ENCODE results near the gene CRYZ.

DNA sequence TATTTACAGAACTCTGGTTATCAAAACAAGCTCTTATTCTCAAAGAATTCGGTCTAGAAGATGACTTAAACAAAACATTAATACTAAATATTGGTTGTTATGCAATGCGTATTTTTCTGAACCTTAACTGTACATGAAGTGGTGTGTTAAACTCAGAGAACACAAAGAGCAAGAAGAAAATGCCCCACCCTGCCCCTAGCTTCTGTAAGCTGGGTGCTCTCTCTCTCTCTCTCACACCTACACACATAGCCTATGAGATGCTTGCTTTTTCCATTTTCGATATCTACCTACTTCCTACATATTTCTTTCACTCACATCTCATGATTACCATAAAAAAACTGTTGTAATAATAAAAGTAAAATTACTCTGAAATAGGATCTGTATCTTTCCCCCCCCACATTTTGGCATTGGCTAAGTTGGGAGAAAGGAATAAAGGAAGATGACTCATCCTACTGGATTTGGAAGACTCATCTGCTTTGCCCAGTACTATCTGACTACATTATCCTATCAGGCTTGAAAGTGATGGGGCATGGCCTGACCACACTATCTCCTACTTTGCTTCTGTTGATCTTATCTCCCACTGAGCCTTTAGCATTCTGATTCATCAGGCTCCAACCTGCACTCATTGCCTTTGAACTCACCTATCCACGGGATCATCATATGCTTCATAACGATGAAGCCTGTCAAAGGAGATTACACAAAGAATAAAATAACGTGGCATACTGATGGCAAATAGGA, 2.9 kb downstream of the CRYZ start:
- TF ChIP-seq CTCF (IDR thresholded peaks at IDR 0.05) (no peak), POLR2A (IDR thresholded peaks at IDR 0.05) (no peak)

Data from lower leg skin (tissue), 3 donors.